K562 (cell line): ENCODE results near the gene TMEM255A. TPM values are rescaled to one million over a fixed set of nuclear protein-coding genes. Genes with fewer than 3 reads are reported as not detected.
A peak's percentile ranks its signal among the peaks of the same experiment; 100 is the strongest.

Experiments
- ATF1 ChIP-seq, 2 experiments: fragments of 450-650 bp in 1 of 2; IDR thresholded peaks; 2 replicates each; pipeline ENCODE4 v1.6.1; 2016; ENCODE audit warnings: missing compliant biosample characterization in 1 of 2, missing genetic modification characterization in 1 of 2
- CXXC5 ChIP-seq: fragments of 250-450 bp; sonication (Bioruptor Pico); IDR thresholded peaks from 2 replicates; pipeline ENCODE4 v1.8.0; 2022; ENCODE audit warnings: inconsistent platforms, mild to moderate bottlenecking, moderate library complexity
- EGR1 ChIP-seq: fragments of 450-650 bp; conservative IDR thresholded peaks from 2 replicates; pipeline ENCODE4 v1.6.1; 2017; ENCODE audit warnings: mild to moderate bottlenecking
- HDGF ChIP-seq: fragments of 450-650 bp; IDR thresholded peaks from 2 replicates; pipeline ENCODE4 v1.6.1; 2016
- LCOR ChIP-seq: sonication (generic); formaldehyde crosslinking; IDR thresholded peaks from 2 replicates; pipeline ENCODE4 v1.8.0; 2022; ENCODE audit warnings: mild to moderate bottlenecking, missing genetic modification reagents
- MIER1 ChIP-seq: fragments of 450-650 bp; IDR thresholded peaks from 2 replicates; pipeline ENCODE4 v1.6.1; 2016; ENCODE audit warnings: antibody characterized with exemption, mild to moderate bottlenecking, low read depth
- NEUROD1 ChIP-seq: fragments of 150-350 bp; IDR thresholded peaks from 2 replicates; pipeline ENCODE4 v1.6.1; 2014; ENCODE audit warnings: borderline replicate concordance, low read length, low read depth; ENCODE audit not compliant: partially characterized antibody
- NR3C1 ChIP-seq: sonication (generic); formaldehyde crosslinking; IDR thresholded peaks from 2 replicates; pipeline ENCODE4 v1.8.1; 2022; ENCODE audit warnings: missing genetic modification reagents
- PML ChIP-seq: IDR thresholded peaks from 2 replicates; pipeline ENCODE4 v1.6.1; 2012; ENCODE audit warnings: low read length, inconsistent platforms
- RFX7 ChIP-seq: fragments of 250-450 bp; sonication (Bioruptor Pico); IDR thresholded peaks from 2 replicates; pipeline ENCODE4 v1.5.1; 2021; ENCODE audit warnings: mild to moderate bottlenecking
- SFPQ ChIP-seq: fragments of 200-400 bp; formaldehyde crosslinking; IDR thresholded peaks from 2 replicates; pipeline ENCODE4 v1.6.1; 2017; ENCODE audit warnings: mild to moderate bottlenecking, low read depth, low read length, moderate library complexity
- SNAPC5 ChIP-seq: fragments of 250-450 bp; sonication (Bioruptor Pico); IDR thresholded peaks from 2 replicates; pipeline ENCODE4 v1.8.0; 2021; ENCODE audit warnings: moderate library complexity, mild to moderate bottlenecking, inconsistent platforms
- TBP ChIP-seq: optimal IDR thresholded peaks from 2 replicates; pipeline ENCODE3; 2011; ENCODE audit warnings: low read depth, low read length, improper control_type of control experiment
- ZBTB49 ChIP-seq: sonication (generic); formaldehyde crosslinking; IDR thresholded peaks from 2 replicates; pipeline ENCODE4 v1.8.0; 2022; ENCODE audit warnings: missing genetic modification reagents, mild to moderate bottlenecking, borderline replicate concordance
- ZBTB7A ChIP-seq: IDR thresholded peaks from 2 replicates; pipeline ENCODE4 v1.6.1; 2011; ENCODE audit warnings: low read depth, mild to moderate bottlenecking, low read length, moderate library complexity, borderline replicate concordance; ENCODE audit not compliant: control insufficient read depth
- ZFP36 ChIP-seq: fragments of 150-350 bp; IDR thresholded peaks from 2 replicates; pipeline ENCODE4 v1.6.1; 2018; ENCODE audit warnings: low read length, low read depth; ENCODE audit not compliant: partially characterized antibody
- ZNF280A ChIP-seq: fragments of 450-650 bp; IDR thresholded peaks from 2 replicates; pipeline ENCODE4 v1.6.1; 2018; ENCODE audit warnings: mild to moderate bottlenecking, low read depth; ENCODE audit not compliant: partially characterized antibody
- ZNF384 ChIP-seq: IDR thresholded peaks from 2 replicates; pipeline ENCODE4 v1.6.1; 2012; ENCODE audit warnings: low read depth, low read length, improper control_type of control experiment
- ZNF561 ChIP-seq: fragments of 450-650 bp; formaldehyde crosslinking; conservative IDR thresholded peaks from 2 replicates; pipeline ENCODE4 v1.4.0; 2020; ENCODE audit warnings: mild to moderate bottlenecking, moderate library complexity
- polyA plus RNA-seq, 8 experiments: library from polyadenylated mRNA; depleted of rRNA in 4 of 8; stranded (reverse) in 5 of 8; unstranded in 3 of 8; fragments of >200 nt; fragmentation: Nextera tagmentation in 2 of 8; fragmentation: Illumina TruSeq in 1 of 8; extraction: Ambion mirVana in 2 of 8; extraction: Trizol in 1 of 8; gene quantifications; 2 replicates each; pipeline versions ENCODE4 v1.2.1 to v1.2.3, GENCODE V29; 2011 to 2014; ENCODE audit warnings: inconsistent platforms in 1 of 8, missing spikeins in 1 of 8
- total RNA-seq, 7 experiments: library from RNA; depleted of rRNA in 6 of 7; stranded (reverse); fragments of >200 nt in 6 of 7; fragmentation: Illumina TruSeq in 2 of 7; extraction: Trizol in 2 of 7; gene quantifications; 2 replicates each; pipeline versions ENCODE4 v1.2.1 to v1.2.3, GENCODE V29; 2011 to 2021; ENCODE audit warnings: low replicate concordance in 1 of 7
- TF ChIP-seq, protein P1 (sequence below): fragments of 450-650 bp; IDR thresholded peaks from 2 replicates; pipeline ENCODE4 v1.6.1; 2017; ENCODE audit warnings: mild to moderate bottlenecking, moderate library complexity

The TMEM255A gene
- total and polyA plus RNA-seq, 9 of the 15 experiments (the other 6 are each of a cell fraction or from before 2014, with no cell fraction given): 0.01 TPM; not detected in 8

DNA sequence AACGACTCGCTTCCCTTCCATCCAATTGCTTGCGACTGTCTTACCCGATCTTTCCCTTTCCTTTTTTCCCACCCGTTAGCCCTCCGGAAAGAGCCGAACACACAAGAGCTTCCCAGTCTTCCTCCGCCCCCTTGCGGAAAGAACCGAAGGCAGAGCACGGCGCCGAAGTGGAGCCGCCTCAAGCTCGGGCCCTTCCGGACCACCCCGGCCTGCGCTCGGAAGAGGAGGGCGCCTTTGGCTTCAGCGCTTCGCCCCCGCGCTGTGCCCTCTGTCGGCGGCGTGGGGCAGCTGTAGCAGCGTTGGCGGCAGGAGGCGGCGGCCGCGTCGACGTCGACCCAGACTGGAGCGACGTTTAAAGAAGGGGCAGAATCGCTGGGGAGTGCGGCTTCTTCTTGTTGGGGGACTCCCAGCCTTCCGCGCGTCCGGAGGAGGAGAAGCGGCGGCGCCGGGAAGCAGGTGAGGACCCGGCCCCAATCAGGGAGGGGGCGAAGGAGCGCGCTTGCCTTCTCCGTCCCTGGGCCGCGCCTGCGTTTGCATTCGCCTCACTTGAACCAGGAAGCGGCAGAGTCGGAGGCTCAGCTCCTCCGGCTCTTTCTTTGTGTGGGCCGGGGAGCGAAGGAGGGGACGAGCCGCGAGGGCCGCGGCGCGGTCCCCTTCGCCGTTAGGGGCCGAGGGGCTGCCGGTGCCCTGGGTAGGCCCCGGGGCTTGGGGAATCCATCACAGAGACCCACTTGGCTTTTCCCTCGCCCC lies 60.6 kb downstream of the TMEM255A start, which contains the start of gene ZBTB33 (continued):
- TF ChIP-seq, protein P1, sequence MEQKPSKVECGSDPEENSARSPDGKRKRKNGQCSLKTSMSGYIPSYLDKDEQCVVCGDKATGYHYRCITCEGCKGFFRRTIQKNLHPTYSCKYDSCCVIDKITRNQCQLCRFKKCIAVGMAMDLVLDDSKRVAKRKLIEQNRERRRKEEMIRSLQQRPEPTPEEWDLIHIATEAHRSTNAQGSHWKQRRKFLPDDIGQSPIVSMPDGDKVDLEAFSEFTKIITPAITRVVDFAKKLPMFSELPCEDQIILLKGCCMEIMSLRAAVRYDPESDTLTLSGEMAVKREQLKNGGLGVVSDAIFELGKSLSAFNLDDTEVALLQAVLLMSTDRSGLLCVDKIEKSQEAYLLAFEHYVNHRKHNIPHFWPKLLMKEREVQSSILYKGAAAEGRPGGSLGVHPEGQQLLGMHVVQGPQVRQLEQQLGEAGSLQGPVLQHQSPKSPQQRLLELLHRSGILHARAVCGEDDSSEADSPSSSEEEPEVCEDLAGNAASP: peak; percentile 82
- TF ChIP-seq ZNF561: no peak
- TF ChIP-seq EGR1: peak; percentile 96
- TF ChIP-seq SFPQ: no peak
- 0 out of 2 replicates have a peak, but pooled peaks have one; percentile 3 for TF ChIP-seq ZBTB7A
- TF ChIP-seq MIER1: no peak
- peak; percentile 80; the same call in 1 of the 2 replicates for TF ChIP-seq NR3C1 (CRISPR knock-in tag)
- peak; percentile 91 for TF ChIP-seq LCOR (CRISPR knock-in tag)
- peak; percentile 38 for TF ChIP-seq NEUROD1
- TF ChIP-seq SNAPC5 (CRISPR knock-in tag): no peak
- TF ChIP-seq RFX7: no peak
- no peak for TF ChIP-seq ZFP36
- no peak for TF ChIP-seq HDGF
- TF ChIP-seq TBP: peak; percentile 47
- TF ChIP-seq ATF1 (CRISPR knock-in tag; IDR thresholded peaks at IDR 0.05): no peak
- peak; percentile 83 for TF ChIP-seq ATF1 (tag; IDR thresholded peaks at IDR 0.05)
- TF ChIP-seq ZNF280A: no peak
- no peak for TF ChIP-seq ZNF384
- peak; percentile 75; the same call in 1 of the 2 replicates for TF ChIP-seq ZBTB49 (CRISPR knock-in tag)
- peak; percentile 92 for TF ChIP-seq CXXC5 (CRISPR knock-in tag)
- TF ChIP-seq PML: 0 out of 2 replicates have a peak, but pooled peaks have one; percentile 33
